ENCODE data around the gene CYB5D1.
A peak's percentile ranks its signal among the peaks of the same experiment; 100 is the strongest.

CYB5D1 gene

DNA sequence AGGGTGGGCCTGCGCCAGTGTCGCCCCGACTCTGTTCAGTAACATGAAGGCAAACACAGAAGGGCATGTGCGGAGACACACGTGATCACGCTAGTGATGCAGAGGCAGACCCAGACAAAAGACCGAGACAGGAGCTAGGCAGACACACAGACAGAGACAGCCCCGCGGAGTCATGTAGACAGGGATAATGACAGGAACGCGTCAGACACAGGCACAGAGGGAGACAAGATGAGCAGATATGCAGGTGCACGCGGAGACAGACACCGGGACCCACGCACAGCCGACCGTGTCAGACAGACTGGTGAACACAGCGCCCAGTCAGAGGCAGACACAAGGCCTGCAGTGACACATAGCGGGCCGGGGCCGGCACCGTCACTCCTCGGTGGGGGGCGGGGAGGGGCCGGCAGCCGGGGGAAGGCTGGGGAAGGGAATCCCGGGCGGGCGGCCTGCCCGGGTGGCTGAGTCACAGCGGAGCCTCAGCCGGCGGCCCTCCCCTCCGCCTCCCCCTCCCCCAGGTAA is 16.3 kb upstream of the CYB5D1 start:
- peak overlapping the region; percentile 70 for H3K4me3 ChIP-seq (ENCODE audit: low read depth, low read length)
- DNase-seq (ENCODE audit: low read depth), result peak; percentile 66
- TF ChIP-seq, protein P1, sequence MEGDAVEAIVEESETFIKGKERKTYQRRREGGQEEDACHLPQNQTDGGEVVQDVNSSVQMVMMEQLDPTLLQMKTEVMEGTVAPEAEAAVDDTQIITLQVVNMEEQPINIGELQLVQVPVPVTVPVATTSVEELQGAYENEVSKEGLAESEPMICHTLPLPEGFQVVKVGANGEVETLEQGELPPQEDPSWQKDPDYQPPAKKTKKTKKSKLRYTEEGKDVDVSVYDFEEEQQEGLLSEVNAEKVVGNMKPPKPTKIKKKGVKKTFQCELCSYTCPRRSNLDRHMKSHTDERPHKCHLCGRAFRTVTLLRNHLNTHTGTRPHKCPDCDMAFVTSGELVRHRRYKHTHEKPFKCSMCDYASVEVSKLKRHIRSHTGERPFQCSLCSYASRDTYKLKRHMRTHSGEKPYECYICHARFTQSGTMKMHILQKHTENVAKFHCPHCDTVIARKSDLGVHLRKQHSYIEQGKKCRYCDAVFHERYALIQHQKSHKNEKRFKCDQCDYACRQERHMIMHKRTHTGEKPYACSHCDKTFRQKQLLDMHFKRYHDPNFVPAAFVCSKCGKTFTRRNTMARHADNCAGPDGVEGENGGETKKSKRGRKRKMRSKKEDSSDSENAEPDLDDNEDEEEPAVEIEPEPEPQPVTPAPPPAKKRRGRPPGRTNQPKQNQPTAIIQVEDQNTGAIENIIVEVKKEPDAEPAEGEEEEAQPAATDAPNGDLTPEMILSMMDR (IDR thresholded peaks at IDR 0.05; ENCODE audit: low read depth, low read length, missing control alignments), result no peak
- in situ Hi-C loops (cut with HindIII; ENCODE audit: low sequenced_read_pairs), result no loop called here

DNA sequence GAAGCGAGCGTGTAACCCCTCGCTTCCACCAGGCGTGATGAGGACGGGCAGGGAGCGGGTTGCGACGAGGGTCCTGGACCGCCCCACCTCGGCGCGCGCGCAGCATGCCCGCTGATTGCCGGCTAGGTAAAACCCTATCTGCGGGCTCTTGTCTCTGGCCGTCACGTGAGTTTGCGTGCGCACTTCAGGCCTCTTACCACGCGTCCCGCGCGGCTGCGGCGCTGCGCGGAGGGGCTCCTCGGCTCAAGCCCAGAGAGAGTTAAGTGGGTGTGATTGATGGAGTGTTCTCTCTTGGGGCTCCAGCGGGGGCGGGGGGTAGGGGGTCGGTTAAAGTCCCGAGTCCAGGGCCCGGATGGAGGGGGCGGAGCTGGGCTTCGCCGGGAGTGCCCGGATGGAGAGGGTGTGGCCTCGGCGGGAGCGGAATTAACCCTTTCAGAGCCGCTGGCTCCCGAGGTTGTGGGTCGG is 15.9 kb upstream of the CYB5D1 start:
- in situ Hi-C loops (cut with HindIII; ENCODE audit: low sequenced_read_pairs), result no loop called here
- H3K4me3 ChIP-seq (ENCODE audit: low read depth, low read length), result peak overlapping the region; percentile 70
- DNase-seq (ENCODE audit: low read depth), result peak; percentile 59
- TF ChIP-seq, protein P1 (IDR thresholded peaks at IDR 0.05; ENCODE audit: low read depth, low read length, missing control alignments), result no peak

DNA sequence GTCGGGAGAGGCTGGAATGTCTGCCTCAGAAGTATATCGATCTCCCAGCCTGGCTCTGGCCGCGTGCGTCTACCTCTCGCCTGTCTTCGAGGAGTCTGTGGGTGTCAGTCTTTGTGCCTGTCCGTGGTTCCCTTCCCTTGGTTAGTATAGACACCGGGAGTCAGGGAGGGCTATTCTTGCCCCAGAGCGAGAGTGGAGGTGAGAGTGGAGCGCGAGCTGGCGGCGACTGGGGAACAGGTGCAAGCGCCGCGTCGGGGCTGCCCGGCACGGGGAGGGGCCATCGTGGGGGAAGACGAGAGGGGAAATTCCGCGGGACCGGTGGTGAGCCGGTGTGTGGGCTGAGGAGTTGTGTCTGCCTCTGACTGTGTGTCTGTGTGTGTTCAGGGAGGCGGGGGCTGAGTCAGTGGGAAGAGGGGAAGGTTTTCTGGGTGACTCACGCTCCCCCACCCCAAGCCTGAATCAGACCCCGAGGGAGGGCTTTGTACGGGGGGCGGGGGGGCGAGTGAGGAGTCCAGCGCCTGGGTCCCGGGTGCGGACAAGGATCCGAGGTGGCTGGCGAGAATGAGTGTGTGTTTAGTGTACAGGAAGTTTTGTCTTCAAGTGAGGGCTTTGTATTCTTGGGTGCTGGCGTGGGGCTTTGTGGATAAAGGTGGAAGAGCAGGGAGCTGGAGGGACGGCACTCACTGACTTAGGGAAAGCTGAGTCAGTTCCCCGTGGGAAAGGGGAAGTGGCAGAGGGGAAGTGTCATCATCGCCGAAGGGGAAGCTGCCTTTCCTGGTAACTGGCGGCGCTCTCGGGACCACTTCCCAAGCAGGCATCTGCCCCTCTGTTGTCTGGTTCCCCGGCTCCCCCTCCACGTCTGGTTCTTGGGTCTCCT is 15.2 kb upstream of the CYB5D1 start:
- TF ChIP-seq, protein P1 (IDR thresholded peaks at IDR 0.05; ENCODE audit: low read depth, low read length, missing control alignments), result no peak
- no peak for DNase-seq (ENCODE audit: low read depth)
- H3K4me3 ChIP-seq (ENCODE audit: low read depth, low read length), result peak overlapping the region; percentile 70
- in situ Hi-C loops (cut with HindIII; ENCODE audit: low sequenced_read_pairs), result no loop called here

DNA sequence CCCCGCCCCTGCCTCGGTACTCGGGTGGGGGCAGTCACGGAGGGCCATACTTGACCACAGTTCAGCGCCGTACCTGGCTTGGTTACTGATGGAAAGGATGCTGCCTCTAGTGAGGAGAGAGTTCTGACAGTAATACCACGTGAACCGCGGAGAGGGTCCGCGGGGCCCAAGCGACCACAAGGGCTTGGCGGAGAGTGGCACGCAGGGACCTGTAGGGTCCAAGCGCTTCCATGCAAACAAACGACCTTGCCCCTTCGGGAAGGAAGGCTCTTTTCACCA is 14.6 kb upstream of the CYB5D1 start:
- no peak for DNase-seq (ENCODE audit: low read depth)
- in situ Hi-C loops (cut with HindIII; ENCODE audit: low sequenced_read_pairs), result no loop called here
- peak overlapping the region; percentile 70 for H3K4me3 ChIP-seq (ENCODE audit: low read depth, low read length)
- TF ChIP-seq, protein P1 (IDR thresholded peaks at IDR 0.05; ENCODE audit: low read depth, low read length, missing control alignments), result no peak

DNA sequence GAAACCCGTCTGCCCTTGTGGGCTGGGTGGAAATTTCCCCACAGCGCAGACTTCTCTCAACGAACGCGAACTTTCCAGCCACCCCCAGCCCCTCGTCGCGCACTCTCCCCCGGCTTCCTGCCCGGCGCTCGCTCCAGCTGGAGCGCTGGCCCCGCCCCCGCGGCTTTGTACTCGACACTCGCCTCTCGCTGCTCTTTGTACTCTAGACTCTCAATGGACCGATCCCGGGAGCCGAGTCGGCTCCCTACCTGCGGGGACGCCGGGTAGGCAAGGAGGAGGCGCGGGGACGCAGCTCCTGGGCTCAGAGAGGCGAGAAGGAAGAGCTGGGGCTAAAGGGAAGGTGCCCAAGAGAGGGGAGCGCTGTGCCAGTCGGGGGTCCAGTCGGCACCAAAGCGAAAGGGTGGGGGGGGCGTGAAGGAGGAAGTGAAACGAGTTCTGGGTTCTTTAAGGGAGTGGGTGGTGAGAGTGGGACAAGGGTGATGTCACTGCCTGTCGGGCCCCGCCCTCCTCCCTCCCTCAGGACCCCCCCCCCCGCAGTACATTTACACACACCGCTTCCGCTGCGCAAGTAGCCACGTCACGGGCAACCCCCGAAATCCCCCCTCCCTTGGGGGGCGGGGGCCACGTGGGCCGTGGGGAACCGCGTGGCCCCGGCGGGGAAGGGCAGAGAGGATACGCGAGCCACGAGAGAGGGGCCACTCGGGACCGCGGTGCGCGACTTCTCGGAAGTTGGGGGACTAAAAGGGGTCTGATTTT is 14.1 kb upstream of the CYB5D1 start:
- in situ Hi-C loops (cut with HindIII; ENCODE audit: low sequenced_read_pairs), result no loop called here
- TF ChIP-seq, protein P1 (IDR thresholded peaks at IDR 0.05; ENCODE audit: low read depth, low read length, missing control alignments), result no peak
- DNase-seq (ENCODE audit: low read depth), result no peak
- H3K4me3 ChIP-seq (ENCODE audit: low read depth, low read length), result peak overlapping the region; percentile 70

DNA sequence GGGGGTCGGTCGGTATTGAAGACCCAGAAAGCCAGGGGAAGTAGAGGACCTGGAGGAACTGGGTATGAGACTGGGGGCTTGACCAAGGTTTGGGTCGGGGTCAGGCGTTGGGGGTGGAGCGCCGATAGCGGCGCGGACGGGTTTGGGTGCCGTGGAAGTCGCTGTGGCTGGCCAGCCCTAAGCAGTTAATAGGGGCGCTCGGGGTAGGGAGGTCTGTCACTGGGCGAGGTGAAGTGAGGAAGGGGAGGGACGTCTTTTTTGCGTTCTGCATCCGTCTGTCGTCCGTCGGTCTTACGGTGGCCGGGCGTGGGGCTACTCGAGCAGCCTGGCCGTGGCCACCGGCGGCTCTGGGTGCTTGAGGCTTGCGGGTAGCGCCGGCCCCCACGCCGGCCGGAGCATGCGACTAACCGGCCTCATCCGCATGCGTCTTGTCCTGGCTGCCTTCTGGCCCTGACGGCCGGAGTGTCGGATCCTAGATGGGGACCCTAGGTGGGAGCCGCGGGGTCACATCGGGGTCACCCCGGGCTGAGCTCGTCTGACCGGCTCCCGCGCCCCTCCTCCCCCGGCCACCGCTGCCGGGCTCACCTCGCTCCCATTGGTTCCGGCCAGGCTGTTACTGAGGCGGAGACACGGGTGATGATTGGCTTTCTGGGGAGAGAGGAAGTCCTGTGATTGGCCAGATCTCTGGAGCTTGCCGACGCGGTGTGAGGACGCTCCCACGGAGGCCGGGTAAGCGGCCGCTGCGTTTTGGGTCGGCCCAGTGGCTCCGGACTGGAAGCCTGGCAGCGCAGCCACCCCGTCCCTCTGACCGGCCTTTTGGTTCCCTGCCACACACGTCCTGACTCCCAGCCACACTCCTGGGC is 13.3 kb upstream of the CYB5D1 start:
- in situ Hi-C loops (cut with HindIII; ENCODE audit: low sequenced_read_pairs), result no loop called here
- H3K4me3 ChIP-seq (ENCODE audit: low read depth, low read length), result peak overlapping the region; percentile 70
- TF ChIP-seq, protein P1 (IDR thresholded peaks at IDR 0.05; ENCODE audit: low read depth, low read length, missing control alignments), result no peak
- DNase-seq (ENCODE audit: low read depth), result peak; percentile 85
